ENCODE results near the gene TANC2.
A peak's percentile ranks its signal among the peaks of the same experiment; 100 is the strongest.
"Not testable (repeated sequence)": the region's sequence is repeated elsewhere in the genome, so short reads cannot be mapped to it uniquely, and the experiment has no call there.

Gene TANC2

DNA sequence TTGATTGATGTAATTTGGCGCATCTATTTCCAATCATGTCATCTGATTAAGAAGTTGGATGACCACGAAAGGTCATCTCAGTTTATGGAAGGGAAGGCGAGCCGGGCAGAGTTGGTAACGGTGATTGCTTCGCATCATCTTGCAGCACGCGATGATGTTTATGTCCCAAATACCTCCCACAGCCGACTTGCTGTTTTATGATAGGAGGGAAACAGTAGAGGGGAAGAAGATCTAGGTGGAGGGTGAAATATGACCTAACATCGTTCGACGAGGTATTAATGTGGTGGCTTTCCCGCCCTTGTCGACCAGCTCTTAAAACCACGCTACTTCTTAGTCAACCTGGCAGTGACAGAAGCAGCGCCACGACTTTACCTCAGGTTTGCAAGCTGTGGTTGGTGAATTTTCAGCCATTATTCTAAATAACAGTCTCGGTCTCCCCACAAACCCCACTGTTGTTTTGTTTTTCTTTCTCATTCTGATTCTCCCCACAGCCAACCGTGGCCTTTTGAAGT, 805 bp upstream of the TANC2 start:
- DNase-seq = peak in 1 of 2 experiments; percentile 72

DNA sequence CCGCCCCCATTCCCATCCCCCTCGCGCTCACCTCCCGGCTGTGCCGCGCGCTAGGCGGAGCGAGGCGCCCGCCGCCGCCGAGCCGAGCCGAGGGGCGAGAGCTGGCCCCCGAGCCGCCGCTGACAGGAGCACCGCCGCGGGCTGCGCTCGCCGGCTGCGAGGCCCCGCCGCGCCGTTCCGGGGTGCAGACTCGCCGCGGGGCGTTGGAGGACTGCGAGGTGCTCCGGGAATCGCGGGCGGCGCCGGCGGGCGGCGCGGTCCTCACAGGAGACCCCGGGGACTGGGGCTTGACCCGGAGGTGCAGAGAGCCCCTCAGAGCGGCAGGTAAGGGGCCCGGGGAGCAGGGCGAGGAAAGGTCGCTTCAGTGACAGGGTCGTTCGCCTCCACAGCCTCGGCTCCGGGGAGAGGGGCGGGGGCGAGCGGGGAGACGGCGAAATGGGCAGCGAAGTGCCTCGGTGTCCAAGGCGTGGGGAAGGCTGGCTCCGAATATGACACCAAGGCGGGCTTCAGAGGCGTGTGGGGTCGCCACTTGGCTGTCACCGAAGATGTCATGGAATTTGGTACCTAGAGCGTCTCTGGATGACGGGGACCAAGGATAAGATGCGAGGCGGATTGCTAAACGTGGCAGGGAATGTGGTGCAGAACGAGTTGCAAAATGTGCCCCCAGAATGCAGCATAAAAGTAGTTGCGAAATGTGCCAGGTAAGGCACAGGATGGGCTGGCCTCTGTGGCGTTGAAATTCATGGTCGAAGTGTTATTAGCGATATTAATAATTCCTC, 580 bp downstream of the TANC2 start:
- peak in 1 of 2 experiments; percentile 61 for DNase-seq

DNA sequence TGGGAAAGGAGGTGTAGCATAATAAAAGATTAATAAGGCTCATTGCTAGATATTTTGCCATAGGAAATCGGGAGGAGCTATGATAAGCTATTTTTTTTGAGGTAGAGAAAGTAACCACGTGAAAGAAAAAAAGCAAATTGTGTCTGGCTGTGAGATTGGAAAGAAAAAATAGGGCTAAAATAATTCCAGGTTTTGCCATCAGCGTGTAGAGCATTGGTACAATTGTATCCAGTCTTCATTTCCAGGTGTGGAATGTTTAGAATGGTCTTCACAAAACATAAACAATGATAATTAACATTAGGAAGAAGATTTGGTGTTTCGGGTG, 1.1 kb downstream of the TANC2 start:
- DNase-seq = no peak

GRCh38 chr17:62968445-62968923, 2.4 kb downstream of the TANC2 start:
- DNase-seq = peak; percentile 39 to 40

GRCh38 chr17:62970610-62971009, 4.6 kb downstream of the TANC2 start:
- DNase-seq = no peak

DNA sequence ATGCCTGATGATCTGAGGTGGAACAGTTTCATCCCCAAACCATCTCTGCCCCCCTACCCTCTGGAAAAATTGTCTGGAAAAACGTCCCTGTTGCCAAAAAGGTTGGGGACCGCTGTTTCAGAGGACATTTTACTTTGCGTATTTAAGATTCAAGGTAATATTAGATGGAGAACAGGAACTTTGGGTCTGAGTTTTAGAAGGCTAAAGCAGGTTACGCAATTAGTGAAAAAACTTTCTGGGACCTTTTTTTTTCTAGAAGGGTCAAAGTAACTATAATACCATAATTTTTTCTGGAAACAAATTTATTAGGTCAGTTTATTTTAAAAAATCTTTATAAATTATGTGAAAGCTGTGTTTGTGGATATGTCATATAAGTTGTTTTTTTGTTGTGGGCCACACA, 5.8 kb downstream of the TANC2 start:
- no peak for DNase-seq

GRCh38 chr17:62974788-62975187, 8.8 kb downstream of the TANC2 start:
- no peak for DNase-seq

DNA sequence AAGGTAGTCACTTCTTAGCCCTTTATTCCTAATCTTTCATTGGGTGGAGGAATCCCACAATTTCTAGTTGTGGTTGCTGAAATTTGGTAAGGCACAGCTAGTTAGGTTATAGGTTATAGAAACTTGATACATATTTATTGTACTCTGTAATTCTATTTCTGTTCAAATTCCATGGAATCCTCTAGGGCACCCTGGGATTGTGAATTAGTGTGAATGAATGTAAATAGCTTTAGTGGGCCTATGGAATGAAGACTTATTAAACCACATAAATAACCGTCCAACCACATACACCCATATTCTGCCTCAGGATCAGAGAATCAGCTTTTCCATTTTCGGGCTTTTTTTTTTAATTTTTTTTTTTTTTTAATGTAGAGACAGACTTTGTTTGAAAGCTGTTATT, 9.2 kb downstream of the TANC2 start:
- DNase-seq = no peak

DNA sequence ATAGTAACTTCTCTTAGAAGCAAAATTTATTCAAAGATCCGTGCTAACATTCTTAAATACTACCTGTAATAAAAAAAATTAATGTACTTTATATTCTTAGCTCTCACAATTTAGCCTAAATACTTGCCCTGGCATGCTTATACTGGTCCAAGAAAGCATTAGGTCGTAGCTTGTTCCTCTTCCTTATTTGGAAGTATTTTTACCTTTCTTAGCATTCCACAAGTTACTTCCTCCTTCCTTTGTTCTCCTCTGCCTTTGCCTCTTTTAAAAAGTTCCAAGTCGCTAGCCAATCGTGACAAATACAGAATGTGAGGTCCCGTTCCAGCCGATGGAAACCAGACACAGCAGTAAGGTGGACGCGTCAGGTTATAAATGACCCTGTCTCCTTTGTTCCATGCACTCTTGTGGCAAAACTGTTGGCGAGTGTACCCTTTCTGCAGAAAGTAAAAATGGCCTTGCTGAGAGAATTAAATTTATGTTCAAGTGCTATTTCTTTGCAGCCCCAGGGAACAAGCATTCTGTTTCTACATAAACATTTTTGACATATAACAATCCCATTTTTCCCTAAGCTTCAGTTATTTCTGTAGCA, 10.7 kb downstream of the TANC2 start:
- DNase-seq = not testable (repeated sequence)

DNA sequence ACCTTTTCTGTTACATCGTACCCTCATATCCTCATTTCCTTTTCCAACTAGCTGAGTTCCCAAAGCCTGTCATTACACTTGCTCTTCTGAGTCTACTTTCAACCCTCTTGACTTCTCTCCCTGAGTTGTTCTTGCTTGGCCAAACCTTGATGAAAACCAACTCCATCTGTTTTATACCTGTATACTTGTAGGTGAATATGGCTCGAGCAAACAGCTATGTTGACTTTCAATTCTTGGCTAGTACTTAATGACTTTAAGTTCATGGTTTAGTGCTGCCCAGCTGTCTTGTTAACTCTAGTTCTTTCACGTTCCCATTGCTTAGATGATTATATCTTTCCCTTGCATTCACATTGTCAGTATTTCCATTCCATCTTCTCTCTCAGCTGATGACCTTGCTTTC, 14.8 kb downstream of the TANC2 start:
- no peak for DNase-seq

- no peak for DNase-seq
Measured at GRCh38 chr17:62981933-62982332, 15.9 kb downstream of the TANC2 start.

GRCh38 chr17:62984801-62985200, 18.8 kb downstream of the TANC2 start:
- DNase-seq = no peak

DNA sequence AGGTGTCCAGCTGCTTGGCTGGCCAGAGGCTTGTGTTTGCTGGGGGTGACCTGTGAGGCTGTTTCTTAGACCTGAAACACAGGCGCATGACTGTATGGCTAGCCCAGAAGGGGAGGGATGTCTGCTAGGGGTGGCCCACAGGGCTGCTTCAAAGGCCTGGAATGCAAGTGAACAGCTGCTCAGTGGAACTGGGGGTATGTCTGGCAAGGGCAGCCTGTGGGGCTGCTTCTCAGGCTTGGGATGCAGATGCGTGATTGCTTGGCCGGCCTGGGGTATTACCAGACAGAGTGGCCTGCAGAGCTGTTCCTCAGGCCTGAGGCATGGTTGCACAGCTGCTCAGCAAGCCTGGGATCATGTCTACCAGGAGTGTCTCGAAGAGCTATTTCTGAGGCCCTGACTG, 20.5 kb downstream of the TANC2 start:
- no peak for DNase-seq

GRCh38 chr17:62987136-62987535, 21.1 kb downstream of the TANC2 start:
- no peak for DNase-seq

DNA sequence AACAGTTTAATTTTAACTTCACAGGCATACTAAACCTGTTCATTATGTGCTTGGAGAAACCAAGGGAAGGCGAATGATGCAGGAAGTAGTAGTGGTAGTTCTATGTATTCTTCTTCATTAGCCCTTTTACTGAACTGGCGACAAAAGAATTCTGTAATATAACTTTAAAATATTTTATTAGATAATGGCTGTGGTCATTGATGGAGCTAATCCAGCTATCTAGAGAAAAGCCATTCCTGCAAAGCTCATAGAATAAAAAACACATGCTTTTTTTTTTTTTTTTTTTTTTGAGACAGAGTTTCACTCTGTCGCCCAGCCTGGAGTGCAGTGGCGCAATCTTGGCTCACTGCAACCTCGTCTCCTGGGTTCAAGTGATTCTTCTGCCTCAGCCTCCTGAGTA, 23.5 kb downstream of the TANC2 start:
- DNase-seq = no peak

- no peak for DNase-seq
Measured at GRCh38 chr17:62994931-62995330, 28.9 kb downstream of the TANC2 start.

DNA sequence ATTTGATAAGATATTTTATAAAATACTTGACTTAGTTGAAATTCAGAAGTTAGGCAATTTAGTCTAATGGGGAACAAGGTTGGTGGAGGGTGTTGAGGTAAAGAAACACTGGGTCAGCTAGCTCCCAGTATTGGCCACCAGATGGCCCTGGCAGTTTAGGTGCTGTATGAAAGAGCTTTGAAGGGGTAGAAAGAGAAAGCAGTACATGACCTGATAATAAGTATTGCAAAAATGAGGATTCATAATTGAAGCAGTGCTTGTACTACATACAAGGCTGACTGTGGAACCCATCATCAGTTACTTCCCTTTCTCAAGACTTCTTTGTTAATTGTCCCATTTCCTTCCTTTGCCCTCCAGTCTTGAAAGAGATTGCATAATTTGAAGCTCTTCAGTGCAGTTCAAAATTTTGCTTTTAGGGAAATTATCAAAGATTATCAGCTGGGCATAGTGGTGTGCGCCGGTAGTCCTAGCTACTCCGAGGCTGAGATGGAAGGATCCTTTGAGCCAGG, 29.4 kb downstream of the TANC2 start:
- DNase-seq = peak; percentile 34 to 37

GRCh38 chr17:62996221-62996620, 30.2 kb downstream of the TANC2 start:
- DNase-seq = no peak

- DNase-seq = no peak
Measured at GRCh38 chr17:62998166-62998565, 32.1 kb downstream of the TANC2 start.

- no peak for DNase-seq
Measured at GRCh38 chr17:62998665-62999393, 32.8 kb downstream of the TANC2 start.

DNA sequence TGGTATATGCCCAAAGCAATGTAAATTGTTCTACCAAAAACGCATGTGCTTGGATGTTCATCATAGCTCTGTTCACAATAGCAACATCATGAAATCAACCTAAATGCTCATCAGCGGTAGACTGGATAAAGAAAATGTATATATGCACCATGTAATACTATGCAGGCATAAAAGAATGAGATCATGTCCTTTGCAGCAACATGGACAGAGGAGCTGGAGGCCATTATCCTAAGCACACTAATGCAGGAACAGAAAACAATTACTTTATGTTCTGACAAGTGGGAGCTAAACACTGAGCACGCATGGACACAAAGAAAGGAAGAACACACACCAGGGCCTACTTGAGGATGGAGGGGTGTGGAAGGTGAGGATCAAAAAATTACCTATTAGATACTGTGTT, 33.7 kb downstream of the TANC2 start:
- no peak for DNase-seq

DNA sequence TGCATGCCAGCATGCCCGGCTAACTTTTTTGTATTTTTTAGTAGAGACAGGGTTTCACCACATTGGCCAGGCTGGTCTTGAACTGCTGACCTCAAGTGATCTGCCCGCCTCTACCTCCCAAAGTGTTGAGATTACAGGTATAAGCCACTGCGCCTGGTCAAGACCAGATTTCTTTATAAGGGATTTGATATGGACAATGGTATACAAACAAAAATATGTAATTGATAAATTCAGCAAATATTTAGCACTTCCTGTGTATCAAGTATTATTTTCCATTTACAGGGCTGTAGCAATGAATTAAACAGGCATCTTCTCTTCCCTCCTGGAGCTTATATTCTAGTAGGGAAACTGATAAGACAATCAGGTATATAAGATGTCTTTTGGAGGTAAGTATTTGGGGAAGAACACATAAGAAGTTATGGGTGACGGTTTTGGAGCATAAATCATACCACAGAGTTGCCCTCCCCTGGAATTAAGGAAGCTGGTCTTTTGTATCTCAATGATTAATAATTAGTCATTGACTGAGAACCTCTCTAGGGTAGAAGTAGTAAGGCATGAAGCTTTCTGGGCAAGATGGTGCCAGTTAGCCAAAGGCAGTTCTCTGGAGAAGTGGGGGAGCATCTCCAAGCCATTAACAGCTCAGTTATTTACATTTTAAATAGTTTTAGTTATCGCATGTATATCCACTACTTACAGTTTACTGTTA, 35.8 kb downstream of the TANC2 start:
- no peak for DNase-seq

DNA sequence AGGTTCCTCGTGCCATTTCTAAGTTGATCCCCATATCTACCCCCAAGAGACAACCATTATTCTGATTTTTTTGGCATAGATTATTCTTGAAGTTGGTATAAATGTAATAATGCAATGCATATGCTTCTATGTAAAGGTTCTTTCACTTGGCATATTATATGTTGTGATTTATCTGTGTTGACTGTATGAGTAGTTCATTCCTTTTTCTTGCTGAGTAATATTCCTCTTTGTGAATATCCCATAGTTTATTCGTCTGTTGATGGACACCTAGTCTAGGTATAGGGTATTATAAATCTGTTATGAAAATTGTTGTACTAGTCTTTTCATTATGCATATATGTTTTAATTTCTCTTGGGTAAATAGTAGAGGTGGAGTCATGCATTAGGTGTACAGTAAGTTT, 36.6 kb downstream of the TANC2 start:
- DNase-seq = no peak
